ENCODE measurements around the gene MXI1.

Gene MXI1

GRCh38 chr10:110208614-110209453, 1.4 kb downstream of the MXI1 start:
- ATAC-seq, result peak; percentile 45
- TF ChIP-seq RARB (CRISPR knock-in tag; IDR thresholded peaks at IDR 0.05) (no peak), PATZ1 (CRISPR knock-in tag; IDR thresholded peaks at IDR 0.05; ENCODE audit: borderline replicate concordance) (peak; percentile 59; the same call in 1 of the 2 replicates)

- TF ChIP-seq BACH2 (CRISPR knock-in tag; IDR thresholded peaks at IDR 0.05; ENCODE audit: borderline replicate concordance) (no peak), ESRRG (CRISPR knock-in tag; IDR thresholded peaks at IDR 0.05) (no peak), CSDC2 (CRISPR knock-in tag; IDR thresholded peaks at IDR 0.05) (no peak), OSR1 (CRISPR knock-in tag; IDR thresholded peaks at IDR 0.05) (no peak), CREB5 (CRISPR knock-in tag; IDR thresholded peaks at IDR 0.05; ENCODE audit: low read depth) (no peak), PATZ1 (CRISPR knock-in tag; IDR thresholded peaks at IDR 0.05; ENCODE audit: borderline replicate concordance) (no peak; the same call in 1 of the 2 replicates), ZNF565 (CRISPR knock-in tag; conservative IDR thresholded peaks at IDR 0.05; ENCODE audit: low read depth) (no peak), GLIS3 (CRISPR knock-in tag; IDR thresholded peaks at IDR 0.05) (no peak), TSHZ2 (CRISPR knock-in tag; IDR thresholded peaks at IDR 0.05) (no peak), TOX (CRISPR knock-in tag; IDR thresholded peaks at IDR 0.05; ENCODE audit: borderline replicate concordance) (no peak), ZFP30 (CRISPR knock-in tag; IDR thresholded peaks at IDR 0.05) (no peak), ZFP3 (CRISPR knock-in tag; IDR thresholded peaks at IDR 0.05) (no peak)
- ATAC-seq, result peak; percentile 10
Measured at GRCh38 chr10:110209454-110209925, 2.1 kb downstream of the MXI1 start.

- no peak for TF ChIP-seq SNAI2 (CRISPR knock-in tag; IDR thresholded peaks at IDR 0.05)
- TF ChIP-seq CSDC2 (CRISPR knock-in tag; IDR thresholded peaks at IDR 0.05), result no peak
- TF ChIP-seq TOX (CRISPR knock-in tag; IDR thresholded peaks at IDR 0.05; ENCODE audit: borderline replicate concordance), result no peak
- no peak for TF ChIP-seq ZFP3 (CRISPR knock-in tag; IDR thresholded peaks at IDR 0.05)
- no peak for TF ChIP-seq ZC3H10 (CRISPR knock-in tag; IDR thresholded peaks at IDR 0.05)
- no peak for TF ChIP-seq OSR1 (CRISPR knock-in tag; IDR thresholded peaks at IDR 0.05)
- TF ChIP-seq RARB (CRISPR knock-in tag; IDR thresholded peaks at IDR 0.05), result no peak
- no peak for TF ChIP-seq ARNTL (CRISPR knock-in tag; IDR thresholded peaks at IDR 0.05; ENCODE audit: borderline replicate concordance, low read depth)
- peak; percentile 23 for ATAC-seq
Measured at GRCh38 chr10:110209926-110210673, 2.7 kb downstream of the MXI1 start.

GRCh38 chr10:110210674-110211464, 3.5 kb downstream of the MXI1 start:
- TF ChIP-seq ZNF70 (CRISPR knock-in tag; IDR thresholded peaks at IDR 0.05) (no peak), ZFP3 (CRISPR knock-in tag; IDR thresholded peaks at IDR 0.05) (0 out of 2 replicates have a peak, but pooled peaks have one; percentile 29), TCF4 (CRISPR knock-in tag; IDR thresholded peaks at IDR 0.05; ENCODE audit: borderline replicate concordance) (peak; percentile 28; the same call in 1 of the 2 replicates)
- peak; percentile 74 for ATAC-seq
